Measurements from ENCODE around the gene LENG1.
A peak's percentile ranks its signal among the peaks of the same experiment; 100 is the strongest.

The LENG1 gene

GRCh38 chr19:54203151-54203611 lies 43.7 kb upstream of the LENG1 start:
- TF ChIP-seq, protein P1, sequence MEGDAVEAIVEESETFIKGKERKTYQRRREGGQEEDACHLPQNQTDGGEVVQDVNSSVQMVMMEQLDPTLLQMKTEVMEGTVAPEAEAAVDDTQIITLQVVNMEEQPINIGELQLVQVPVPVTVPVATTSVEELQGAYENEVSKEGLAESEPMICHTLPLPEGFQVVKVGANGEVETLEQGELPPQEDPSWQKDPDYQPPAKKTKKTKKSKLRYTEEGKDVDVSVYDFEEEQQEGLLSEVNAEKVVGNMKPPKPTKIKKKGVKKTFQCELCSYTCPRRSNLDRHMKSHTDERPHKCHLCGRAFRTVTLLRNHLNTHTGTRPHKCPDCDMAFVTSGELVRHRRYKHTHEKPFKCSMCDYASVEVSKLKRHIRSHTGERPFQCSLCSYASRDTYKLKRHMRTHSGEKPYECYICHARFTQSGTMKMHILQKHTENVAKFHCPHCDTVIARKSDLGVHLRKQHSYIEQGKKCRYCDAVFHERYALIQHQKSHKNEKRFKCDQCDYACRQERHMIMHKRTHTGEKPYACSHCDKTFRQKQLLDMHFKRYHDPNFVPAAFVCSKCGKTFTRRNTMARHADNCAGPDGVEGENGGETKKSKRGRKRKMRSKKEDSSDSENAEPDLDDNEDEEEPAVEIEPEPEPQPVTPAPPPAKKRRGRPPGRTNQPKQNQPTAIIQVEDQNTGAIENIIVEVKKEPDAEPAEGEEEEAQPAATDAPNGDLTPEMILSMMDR (IDR thresholded peaks at IDR 0.05; ENCODE audit: insufficient read depth, low read length), result no peak
- TF ChIP-seq GABPA (IDR thresholded peaks at IDR 0.05; ENCODE audit: low read depth) (no peak), SPI1 (IDR thresholded peaks at IDR 0.05; ENCODE audit: borderline replicate concordance, low read depth) (no peak), POLR2AphosphoS5 (IDR thresholded peaks at IDR 0.05; ENCODE audit: low read depth) (no peak), REST (IDR thresholded peaks at IDR 0.05; ENCODE audit: insufficient replicate concordance, low read depth) (no peak)
- Histone ChIP-seq H3K27ac (replicated peaks) (no peak overlapping the region; the same call in 1 of the 2 replicates), H3K4me3 (replicated peaks; ENCODE audit: insufficient read depth, low read length) (peak overlapping the region; percentile 77), H3K27me3 (ENCODE audit: insufficient read depth, poor library complexity, severe bottlenecking) (no peaks in the 10 kb centered on the region)
- DNase-seq (ENCODE audit: low read depth in 1 of 2, low spot score in 1 of 2), result no peak

- no peak for TF ChIP-seq SPI1 (IDR thresholded peaks at IDR 0.05; ENCODE audit: borderline replicate concordance, low read depth)
- no peak for TF ChIP-seq GABPA (IDR thresholded peaks at IDR 0.05; ENCODE audit: low read depth)
- Histone ChIP-seq H3K27ac (replicated peaks) (peak overlapping the region; percentile 89), H3K27me3 (ENCODE audit: insufficient read depth, poor library complexity, severe bottlenecking) (no peaks in the 10 kb centered on the region), H3K4me3 (replicated peaks; ENCODE audit: insufficient read depth, low read length) (peak overlapping the region; percentile 77)
- DNase-seq (ENCODE audit: low read depth in 1 of 2, low spot score in 1 of 2), result no peak
Measured at GRCh38 chr19:54201980-54202379, 42.5 kb upstream of the LENG1 start.

DNA sequence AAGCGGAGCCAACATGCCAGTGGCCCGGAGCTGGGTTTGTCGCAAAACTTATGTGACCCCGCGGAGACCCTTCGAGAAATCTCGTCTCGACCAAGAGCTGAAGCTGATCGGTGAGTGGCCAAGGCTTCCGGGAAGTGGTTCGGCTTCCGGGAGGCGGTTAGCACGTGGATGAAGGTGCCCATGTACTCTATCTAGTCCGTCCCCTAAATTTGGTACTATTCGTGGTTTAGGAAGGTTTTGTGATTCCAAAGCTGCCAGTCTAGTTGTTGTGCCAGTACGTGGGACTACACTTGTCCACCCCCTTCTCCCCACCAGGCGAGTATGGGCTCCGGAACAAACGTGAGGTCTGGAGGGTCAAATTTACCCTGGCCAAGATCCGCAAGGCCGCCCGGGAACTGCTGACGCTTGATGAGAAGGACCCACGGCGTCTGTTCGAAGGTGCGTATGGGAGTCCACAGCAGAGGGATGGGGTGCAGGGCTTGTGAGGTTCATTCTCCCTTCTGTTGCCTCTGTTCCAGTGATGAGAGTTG lies 41.7 kb upstream of the LENG1 start:
- DNase-seq (ENCODE audit: low read depth in 1 of 2, low spot score in 1 of 2), result no peak
- H3K27me3 ChIP-seq (ENCODE audit: insufficient read depth, poor library complexity, severe bottlenecking), result no peaks in the 10 kb centered on the region
- H3K4me3 ChIP-seq (replicated peaks; ENCODE audit: insufficient read depth, low read length), result peak overlapping the region; percentile 77
- H3K27ac ChIP-seq (replicated peaks), result peak overlapping the region; percentile 89
- TF ChIP-seq REST (IDR thresholded peaks at IDR 0.05; ENCODE audit: insufficient replicate concordance, low read depth), result no peak
- TF ChIP-seq GABPA (IDR thresholded peaks at IDR 0.05; ENCODE audit: low read depth), result no peak
- TF ChIP-seq, protein P1 (IDR thresholded peaks at IDR 0.05; ENCODE audit: insufficient read depth, low read length), result no peak
- TF ChIP-seq SPI1 (IDR thresholded peaks at IDR 0.05; ENCODE audit: borderline replicate concordance, low read depth), result no peak
- TF ChIP-seq POLR2AphosphoS5 (IDR thresholded peaks at IDR 0.05; ENCODE audit: low read depth), result no peak

DNA sequence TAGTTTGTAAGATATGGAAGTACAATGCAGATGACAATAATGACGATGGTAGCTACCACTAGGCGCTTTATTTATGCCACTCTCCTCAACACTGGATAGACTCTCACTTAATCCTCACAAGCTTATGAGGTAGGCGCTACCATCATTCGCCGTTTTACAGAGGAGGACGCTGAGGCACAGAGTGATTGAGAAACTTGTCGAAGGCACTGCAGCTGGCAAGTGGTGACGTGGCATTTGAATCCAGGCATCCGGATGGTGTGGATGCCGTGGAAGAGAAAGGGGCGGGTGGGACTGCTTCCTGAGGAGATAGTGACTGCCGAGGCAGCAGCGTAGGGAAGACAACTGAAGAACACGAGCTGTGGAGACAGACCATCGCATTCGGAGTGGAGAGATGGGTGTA lies 39.9 kb upstream of the LENG1 start:
- DNase-seq (ENCODE audit: low read depth in 1 of 2, low spot score in 1 of 2), result no peak
- Histone ChIP-seq H3K27ac (replicated peaks) (no peak overlapping the region), H3K27me3 (ENCODE audit: insufficient read depth, poor library complexity, severe bottlenecking) (no peaks in the 10 kb centered on the region), H3K4me3 (replicated peaks; ENCODE audit: insufficient read depth, low read length) (no peak overlapping the region)
- TF ChIP-seq GABPA (IDR thresholded peaks at IDR 0.05; ENCODE audit: low read depth), result no peak

- Histone ChIP-seq H3K4me3 (replicated peaks; ENCODE audit: insufficient read depth, low read length) (no peak overlapping the region), H3K27me3 (ENCODE audit: insufficient read depth, poor library complexity, severe bottlenecking) (no peaks in the 10 kb centered on the region), H3K27ac (replicated peaks) (no peak overlapping the region)
- no peak for DNase-seq (ENCODE audit: low read depth in 1 of 2, low spot score in 1 of 2)
- TF ChIP-seq, protein P1 (IDR thresholded peaks at IDR 0.05; ENCODE audit: insufficient read depth, low read length), result no peak
- TF ChIP-seq SPI1 (IDR thresholded peaks at IDR 0.05; ENCODE audit: borderline replicate concordance, low read depth) (no peak), POLR2AphosphoS5 (IDR thresholded peaks at IDR 0.05; ENCODE audit: low read depth) (no peak), GABPA (IDR thresholded peaks at IDR 0.05; ENCODE audit: low read depth) (no peak), REST (IDR thresholded peaks at IDR 0.05; ENCODE audit: insufficient replicate concordance, low read depth) (no peak)
Measured at GRCh38 chr19:54197121-54197520, 37.6 kb upstream of the LENG1 start.

Measured in HL-60 (cell line).